ENCODE results near the gene ZKSCAN3.
"Not testable (repeated sequence)": the region's sequence is repeated elsewhere in the genome, so short reads cannot be mapped to it uniquely, and the experiment has no call there.

ZKSCAN3 gene

GRCh38 chr6:28349892-28350737 is at the start of gene ZKSCAN3:
Gene ZKSCAN3, plus strand, starts transcription at chr6:28349947. Its CDS starts 9,640 bp downstream, at chr6:28359587.
- peak within 1 kb of the TSS; percentile 77 for H3K27ac ChIP-seq
- TF ChIP-seq CTCF (conservative IDR thresholded peaks at IDR 0.05): no peak

DNA sequence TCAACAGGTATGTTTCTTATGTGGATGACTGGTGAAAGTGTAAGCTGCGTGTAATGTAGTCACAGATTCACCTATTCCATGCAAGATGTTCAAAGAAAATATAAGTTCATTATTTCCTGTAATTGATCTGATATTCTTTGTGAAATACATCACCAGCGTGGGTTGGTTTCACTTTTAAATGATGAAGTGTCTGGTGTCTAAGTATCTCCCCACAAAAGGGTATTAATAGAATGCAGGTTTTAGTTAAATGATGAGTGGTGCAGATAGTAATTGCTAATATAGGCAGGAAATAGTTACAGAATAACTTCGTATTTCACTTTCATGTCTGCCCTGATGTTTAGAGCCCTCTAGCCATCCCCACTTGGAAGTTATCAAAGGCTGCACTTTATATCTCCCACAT is 46.2 kb upstream of the ZKSCAN3 start:
- H3K27ac ChIP-seq: no peak overlapping the region
- TF ChIP-seq CTCF (conservative IDR thresholded peaks at IDR 0.05): no peak

DNA sequence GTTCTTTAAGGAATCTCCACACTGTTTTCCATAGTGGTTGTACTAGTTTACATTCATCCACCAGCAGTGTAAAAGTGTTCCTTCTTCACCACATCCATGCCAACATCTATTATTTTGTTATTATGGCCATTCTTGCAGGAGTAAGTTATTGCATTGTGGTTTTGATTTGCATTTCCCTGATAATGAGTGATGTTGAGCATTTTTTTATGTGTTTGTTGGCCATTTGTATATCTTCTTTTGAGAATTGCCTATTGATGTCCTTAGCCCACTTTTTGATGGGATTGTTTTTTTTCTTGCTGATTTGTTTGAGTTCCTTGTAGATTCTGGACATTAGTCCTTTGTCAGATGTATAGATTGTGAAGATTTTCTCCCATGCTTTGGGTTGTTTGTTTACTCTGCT is 43.4 kb upstream of the ZKSCAN3 start:
- not testable (repeated sequence) for H3K27ac ChIP-seq

DNA sequence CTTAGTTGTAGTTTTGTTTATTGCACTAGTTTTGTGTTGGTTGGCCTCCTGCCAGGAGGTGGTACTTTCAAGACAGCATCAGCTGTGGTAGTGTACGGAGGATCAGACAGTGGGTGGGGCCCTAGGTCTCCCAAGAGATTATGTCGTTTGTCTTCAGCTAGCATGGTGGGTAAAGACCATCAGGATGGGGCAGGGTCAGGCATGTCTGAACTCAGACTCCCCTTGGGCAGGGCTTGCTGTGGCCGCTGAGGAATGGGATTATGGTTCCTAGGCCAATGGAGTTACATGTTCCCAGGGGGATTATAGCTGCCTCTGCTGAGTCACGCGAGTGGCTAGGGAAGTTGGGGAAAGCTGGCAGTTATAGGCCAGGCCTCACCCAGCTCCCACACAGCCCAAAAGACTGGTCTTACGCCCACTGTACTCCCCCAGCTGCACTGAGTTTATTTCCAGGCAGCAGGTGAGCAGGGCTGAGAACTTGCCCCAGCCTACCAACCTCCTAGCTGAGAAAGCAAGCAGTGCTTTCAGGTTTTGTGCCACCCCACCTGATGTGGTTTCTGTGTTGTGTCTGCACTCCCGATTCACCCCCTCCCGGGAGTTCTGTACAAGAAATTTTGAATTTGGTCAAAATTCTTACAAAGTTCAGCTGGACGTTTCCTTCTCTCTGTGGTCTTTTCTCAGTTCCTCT is 38.5 kb upstream of the ZKSCAN3 start:
- H3K27ac ChIP-seq: no peak overlapping the region

GRCh38 chr6:28312939-28313338 is 36.8 kb upstream of the ZKSCAN3 start:
- TF ChIP-seq CTCF (conservative IDR thresholded peaks at IDR 0.05): no peak

More for the DNA sequence above, 38.5 kb upstream of the ZKSCAN3 start:
- TF ChIP-seq CTCF (conservative IDR thresholded peaks at IDR 0.05): no peak

DNA sequence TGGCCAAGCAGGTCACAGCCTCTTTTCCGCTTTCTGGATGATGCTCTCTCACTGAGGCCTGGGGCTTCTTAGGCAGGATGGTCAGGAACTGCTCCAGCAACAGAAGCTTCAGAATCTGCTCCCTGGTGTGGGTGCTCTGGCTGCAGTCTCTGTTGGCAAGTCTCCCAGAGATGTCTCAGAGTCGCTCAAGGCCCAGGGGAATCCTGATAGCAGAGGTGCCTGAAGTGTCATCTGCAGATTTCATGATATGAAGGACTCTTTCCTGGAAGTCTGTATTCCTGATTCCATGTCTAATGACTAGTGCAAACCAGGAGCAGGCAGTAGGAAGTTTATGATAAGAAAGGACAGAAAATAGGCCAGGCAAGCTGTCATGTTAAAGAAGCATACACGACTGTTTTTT is 34.1 kb upstream of the ZKSCAN3 start:
- H3K27ac ChIP-seq: no peak overlapping the region
- TF ChIP-seq CTCF (conservative IDR thresholded peaks at IDR 0.05): no peak

More at GRCh38 chr6:28312939-28313338, 36.8 kb upstream of the ZKSCAN3 start:
- H3K27ac ChIP-seq: no peak overlapping the region

DNA sequence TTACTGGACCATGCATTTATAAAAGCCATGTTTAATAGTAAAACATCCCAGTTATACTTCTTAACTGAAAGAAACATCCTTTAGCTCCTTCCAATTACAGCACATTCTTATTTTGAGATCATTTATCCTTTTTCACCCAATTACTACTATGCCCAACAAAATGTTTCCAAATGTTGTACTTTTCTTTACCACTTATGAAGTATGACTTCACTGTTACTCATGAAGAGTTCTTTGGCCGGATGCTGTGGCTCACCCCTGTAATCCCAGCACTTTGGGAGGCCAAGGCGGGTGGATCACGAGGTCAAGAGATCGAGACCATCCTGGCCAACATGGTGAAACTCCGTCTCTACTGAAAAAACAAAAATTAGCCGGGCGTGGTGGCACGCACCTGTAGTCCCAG is 31.9 kb upstream of the ZKSCAN3 start:
- not testable (repeated sequence) for H3K27ac ChIP-seq

DNA sequence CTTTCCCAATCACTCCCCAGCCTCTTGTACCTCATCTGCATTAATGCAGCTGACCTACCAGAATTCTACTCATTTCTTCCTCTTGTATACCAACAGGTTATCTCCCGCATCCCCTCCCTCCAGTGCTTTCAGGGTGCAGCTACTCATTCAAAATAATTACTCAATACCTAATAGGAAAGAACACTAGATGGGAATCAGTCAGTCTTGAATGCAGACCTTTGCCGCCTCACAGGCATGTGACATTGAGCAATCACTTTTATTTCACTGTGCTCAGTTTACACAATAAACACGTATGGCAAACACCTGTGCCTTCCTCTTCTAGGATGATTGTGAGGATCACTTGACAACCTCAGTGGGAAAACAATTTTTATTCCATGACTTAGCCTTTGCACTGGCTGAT is 27.1 kb upstream of the ZKSCAN3 start:
- peak overlapping the region; percentile 36; the same call in 1 of the 2 replicates for H3K27ac ChIP-seq
- no peak for TF ChIP-seq CTCF (conservative IDR thresholded peaks at IDR 0.05)

All from VCaP (cell line).